ENCODE results near the gene UPF1.

Gene UPF1

GRCh38 chr19:18875726-18876125 is 44.0 kb downstream of the UPF1 start:
- DNase-seq (ENCODE audit: low read depth) = no peak

GRCh38 chr19:18876865-18877264 is 45.1 kb downstream of the UPF1 start:
- DNase-seq (ENCODE audit: low read depth) = no peak

GRCh38 chr19:18878058-18878797 is 46.5 kb downstream of the UPF1 start:
- no peak for DNase-seq (ENCODE audit: low read depth)

- DNase-seq (ENCODE audit: low read depth) = no peak
Measured at GRCh38 chr19:18878858-18879578, 47.3 kb downstream of the UPF1 start.

- DNase-seq (ENCODE audit: low read depth) = no peak
Measured at GRCh38 chr19:18879579-18880373, 48.0 kb downstream of the UPF1 start.

GRCh38 chr19:18881491-18881890 is 49.7 kb downstream of the UPF1 start:
- no peak for DNase-seq (ENCODE audit: low read depth)

GRCh38 chr19:18883526-18884304 is 52.0 kb downstream of the UPF1 start:
- DNase-seq (ENCODE audit: low read depth) = no peak

- DNase-seq (ENCODE audit: low read depth) = no peak
Measured at GRCh38 chr19:18886972-18887371, 55.2 kb downstream of the UPF1 start.

GRCh38 chr19:18889949-18890745 is 58.4 kb downstream of the UPF1 start:
- no peak for DNase-seq (ENCODE audit: low read depth)

GRCh38 chr19:18893587-18894253 is 62.0 kb downstream of the UPF1 start:
- no peak for DNase-seq (ENCODE audit: low read depth)

GRCh38 chr19:18894254-18895037 is 62.7 kb downstream of the UPF1 start:
- DNase-seq (ENCODE audit: low read depth) = no peak

GRCh38 chr19:18895038-18895823 is 63.5 kb downstream of the UPF1 start:
- DNase-seq (ENCODE audit: low read depth) = no peak

GRCh38 chr19:18895824-18896341 is 64.1 kb downstream of the UPF1 start, which contains the start of gene CERS1:
Gene CERS1 (minus strand): TSS chr19:18896158. CDS start chr19:18896072, 86 bp downstream.
- no peak for DNase-seq (ENCODE audit: low read depth)

GRCh38 chr19:18896421-18896841 is 64.7 kb downstream of the UPF1 start:
- no peak for DNase-seq (ENCODE audit: low read depth)

- no peak for DNase-seq (ENCODE audit: low read depth)
Measured at GRCh38 chr19:18897094-18898029, 65.6 kb downstream of the UPF1 start.

- DNase-seq (ENCODE audit: low read depth) = no peak
Measured at GRCh38 chr19:18898081-18898606, 66.4 kb downstream of the UPF1 start.
